NT2/D1 (cell line): ENCODE measurements around the gene CPEB1.

Experiments used
- SUZ12 ChIP-seq: IDR thresholded peaks from 2 replicates; pipeline ENCODE4 v1.6.1; 2011; ENCODE audit not compliant: insufficient read length, insufficient read depth; ENCODE audit errors: extremely low read depth
- YY1 ChIP-seq: IDR thresholded peaks from 2 replicates; pipeline ENCODE4 v1.6.1; 2011; ENCODE audit not compliant: insufficient read length, insufficient read depth

DNA sequence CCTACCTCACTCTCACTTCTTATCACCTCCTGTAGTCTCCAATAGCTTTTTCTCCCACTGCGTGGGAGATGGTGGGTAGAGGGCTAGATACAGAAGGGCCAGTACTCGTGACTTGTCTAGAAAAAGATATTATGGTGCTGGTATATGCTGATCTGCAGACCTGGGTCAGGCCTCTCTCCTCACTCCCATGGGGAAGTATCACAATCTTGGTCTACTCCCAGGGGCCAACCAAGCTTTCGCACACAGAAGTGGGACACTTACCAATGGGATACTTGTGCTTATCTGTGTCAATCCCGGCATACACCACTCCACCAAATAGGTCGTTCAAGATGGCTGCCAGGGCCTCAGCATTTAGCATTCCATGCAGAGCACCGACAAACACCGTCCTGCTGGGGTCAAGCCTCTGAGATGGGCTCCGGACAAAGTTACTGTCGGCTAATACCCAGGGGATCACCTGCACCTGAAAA lies 97.9 kb downstream of the CPEB1 start:
- no peak for TF ChIP-seq YY1
- TF ChIP-seq SUZ12, result no peak
